ENCODE measurements around the gene PTCD2.
"Not testable (repeated sequence)": the region's sequence is repeated elsewhere in the genome, so short reads cannot be mapped to it uniquely, and the experiment has no call there.

PTCD2 gene

DNA sequence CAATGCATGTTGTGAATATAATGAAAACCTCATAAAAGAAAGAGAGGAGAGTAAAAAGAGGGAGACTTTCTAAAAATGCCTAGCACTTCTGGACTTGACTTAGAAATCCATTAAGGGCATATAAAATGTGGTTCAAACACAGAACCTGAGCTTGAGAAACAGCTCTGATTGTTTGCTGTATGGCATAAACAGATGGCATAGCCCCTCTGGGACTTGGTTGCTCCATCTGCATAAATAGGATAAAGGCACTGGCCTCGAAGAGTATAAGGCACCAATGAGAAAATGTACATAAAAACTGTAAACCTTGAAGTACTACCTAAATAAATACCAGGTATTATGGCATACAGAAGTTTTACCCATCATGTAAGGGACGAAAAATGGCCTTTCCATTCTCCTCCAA is 23.9 kb upstream of the PTCD2 start:
- H3K4me3 ChIP-seq (ENCODE audit: low read depth, low read length) = no peak overlapping the region
- TF ChIP-seq, protein P1, sequence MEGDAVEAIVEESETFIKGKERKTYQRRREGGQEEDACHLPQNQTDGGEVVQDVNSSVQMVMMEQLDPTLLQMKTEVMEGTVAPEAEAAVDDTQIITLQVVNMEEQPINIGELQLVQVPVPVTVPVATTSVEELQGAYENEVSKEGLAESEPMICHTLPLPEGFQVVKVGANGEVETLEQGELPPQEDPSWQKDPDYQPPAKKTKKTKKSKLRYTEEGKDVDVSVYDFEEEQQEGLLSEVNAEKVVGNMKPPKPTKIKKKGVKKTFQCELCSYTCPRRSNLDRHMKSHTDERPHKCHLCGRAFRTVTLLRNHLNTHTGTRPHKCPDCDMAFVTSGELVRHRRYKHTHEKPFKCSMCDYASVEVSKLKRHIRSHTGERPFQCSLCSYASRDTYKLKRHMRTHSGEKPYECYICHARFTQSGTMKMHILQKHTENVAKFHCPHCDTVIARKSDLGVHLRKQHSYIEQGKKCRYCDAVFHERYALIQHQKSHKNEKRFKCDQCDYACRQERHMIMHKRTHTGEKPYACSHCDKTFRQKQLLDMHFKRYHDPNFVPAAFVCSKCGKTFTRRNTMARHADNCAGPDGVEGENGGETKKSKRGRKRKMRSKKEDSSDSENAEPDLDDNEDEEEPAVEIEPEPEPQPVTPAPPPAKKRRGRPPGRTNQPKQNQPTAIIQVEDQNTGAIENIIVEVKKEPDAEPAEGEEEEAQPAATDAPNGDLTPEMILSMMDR (IDR thresholded peaks at IDR 0.05; ENCODE audit: borderline replicate concordance, insufficient read depth, low read depth, low read length) = no peak

DNA sequence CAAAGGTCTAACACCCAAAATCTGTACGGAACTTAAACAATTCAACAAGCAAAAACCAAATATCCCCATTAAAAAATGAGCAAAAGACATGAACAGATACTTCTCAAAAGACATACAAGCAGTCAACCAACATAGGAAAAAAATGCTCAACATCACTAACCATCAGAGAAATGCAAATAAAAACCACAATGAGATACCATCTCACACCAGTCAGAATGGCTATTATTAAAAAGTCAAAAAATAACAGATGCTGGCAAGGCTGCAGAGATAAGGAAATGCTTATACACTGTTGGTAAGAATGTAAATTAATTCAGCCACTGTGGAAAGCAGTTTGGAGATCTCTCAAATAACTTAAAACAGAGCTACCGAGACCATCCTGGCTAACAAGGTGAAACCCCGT is 22.0 kb upstream of the PTCD2 start:
- not testable (repeated sequence) for H3K4me3 ChIP-seq (ENCODE audit: low read depth, low read length)

- H3K4me3 ChIP-seq (ENCODE audit: low read depth, low read length) = no peak overlapping the region
- TF ChIP-seq, protein P1 (IDR thresholded peaks at IDR 0.05; ENCODE audit: borderline replicate concordance, insufficient read depth, low read depth, low read length) = no peak
Measured at GRCh38 chr5:72298711-72299110, 21.5 kb upstream of the PTCD2 start.

GRCh38 chr5:72300590-72301339 is 19.4 kb upstream of the PTCD2 start:
- no peak overlapping the region for H3K4me3 ChIP-seq (ENCODE audit: low read depth, low read length)
- TF ChIP-seq, protein P1 (IDR thresholded peaks at IDR 0.05; ENCODE audit: borderline replicate concordance, insufficient read depth, low read depth, low read length) = no peak

DNA sequence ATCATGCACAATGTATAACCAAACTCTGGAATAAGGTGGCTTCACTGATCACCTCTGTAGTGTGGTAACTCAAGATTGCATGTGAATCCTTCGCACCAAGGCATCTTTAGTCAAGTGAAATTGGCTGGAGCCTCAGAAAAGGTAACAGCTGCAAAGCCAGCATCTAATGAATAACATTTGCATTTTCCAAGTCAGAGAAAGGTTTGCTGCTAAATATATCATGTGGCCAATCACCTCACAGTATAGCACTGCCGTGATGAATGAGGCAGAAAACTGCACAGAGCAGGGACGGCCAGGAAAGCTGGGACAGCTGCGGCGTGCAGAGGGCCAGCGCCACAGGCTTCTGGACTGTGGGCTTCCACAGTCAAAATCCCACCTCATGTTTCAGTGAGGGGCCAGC is 18.6 kb upstream of the PTCD2 start:
- TF ChIP-seq, protein P1 (IDR thresholded peaks at IDR 0.05; ENCODE audit: borderline replicate concordance, insufficient read depth, low read depth, low read length) = no peak
- H3K4me3 ChIP-seq (ENCODE audit: low read depth, low read length) = no peak overlapping the region

DNA sequence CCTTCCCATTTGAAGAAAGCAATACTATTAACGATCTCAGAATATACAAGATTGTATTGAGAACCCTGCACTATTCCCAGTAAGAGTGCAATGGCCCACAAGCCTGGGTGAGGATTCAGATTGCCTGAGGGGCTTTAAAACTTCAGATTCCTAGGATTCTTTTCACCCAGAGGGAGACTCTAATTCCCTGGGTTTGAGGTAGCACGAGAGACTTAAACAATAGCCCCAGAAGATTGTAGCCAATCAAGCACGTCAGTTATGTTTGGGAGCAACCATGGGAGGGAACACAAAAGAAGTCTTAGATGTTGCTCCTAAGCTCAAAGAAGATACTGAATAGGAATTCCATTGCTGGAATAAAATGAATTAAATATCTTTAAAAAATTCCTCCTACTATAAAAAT is 18.0 kb upstream of the PTCD2 start:
- H3K4me3 ChIP-seq (ENCODE audit: low read depth, low read length) = no peak overlapping the region
- TF ChIP-seq, protein P1 (IDR thresholded peaks at IDR 0.05; ENCODE audit: borderline replicate concordance, insufficient read depth, low read depth, low read length) = no peak

GRCh38 chr5:72305194-72306142 is 14.7 kb upstream of the PTCD2 start:
- H3K4me3 ChIP-seq (ENCODE audit: low read depth, low read length) = no peak overlapping the region

More at GRCh38 chr5:72305194-72306142, 14.7 kb upstream of the PTCD2 start:
- TF ChIP-seq, protein P1 (IDR thresholded peaks at IDR 0.05; ENCODE audit: borderline replicate concordance, insufficient read depth, low read depth, low read length) = no peak

All from GM12875 (cell line).